Neutrophil (primary cell): Measurements from ENCODE around the gene PDE7B.

Source experiments
- H3K27ac ChIP-seq: fragments of 200-600 bp; sonication (generic); 2 replicates; pipeline ENCODE4 v1.5.1; 2016; ENCODE audit warnings: mild to moderate bottlenecking, moderate library complexity
- H3K27me3 ChIP-seq: fragments of 200-600 bp; sonication (generic); 2 replicates; pipeline ENCODE4 v1.6.0; 2016; ENCODE audit warnings: mild to moderate bottlenecking
- H3K36me3 ChIP-seq: fragments of 200-600 bp; sonication (generic); 2 replicates; pipeline ENCODE4 v1.5.1; 2017
- H3K4me1 ChIP-seq, 2 experiments: fragments of 200-600 bp in 1 of 2; sonication (generic) in 1 of 2; 1 replicate in 1 of 2; 2 replicates in 1 of 2; pipeline versions ENCODE4 v1.5.1 to v1.6.1; 2013 to 2016; ENCODE audit warnings: low read depth in 1 of 2, low read length in 1 of 2, mild to moderate bottlenecking in 1 of 2, moderate library complexity in 1 of 2; ENCODE audit not compliant: control insufficient read depth in 1 of 2, insufficient read depth in 1 of 2
- H3K4me3 ChIP-seq, 2 experiments: fragments of 200-600 bp in 1 of 2; sonication (generic) in 1 of 2; 1 replicate in 1 of 2; 2 replicates in 1 of 2; pipeline ENCODE4 v1.5.1; 2013 to 2016; ENCODE audit warnings: low read depth in 1 of 2, low read length in 1 of 2, mild to moderate bottlenecking in 1 of 2, moderate library complexity in 1 of 2
- H3K9me3 ChIP-seq: fragments of 200-600 bp; sonication (generic); 2 replicates; pipeline ENCODE4 v1.5.1; 2016
- CTCF ChIP-seq: fragments of 200-600 bp; sonication (generic); IDR thresholded peaks from 2 replicates; pipeline ENCODE4 v1.5.1; 2016; ENCODE audit warnings: antibody characterized with exemption

PDE7B gene

DNA sequence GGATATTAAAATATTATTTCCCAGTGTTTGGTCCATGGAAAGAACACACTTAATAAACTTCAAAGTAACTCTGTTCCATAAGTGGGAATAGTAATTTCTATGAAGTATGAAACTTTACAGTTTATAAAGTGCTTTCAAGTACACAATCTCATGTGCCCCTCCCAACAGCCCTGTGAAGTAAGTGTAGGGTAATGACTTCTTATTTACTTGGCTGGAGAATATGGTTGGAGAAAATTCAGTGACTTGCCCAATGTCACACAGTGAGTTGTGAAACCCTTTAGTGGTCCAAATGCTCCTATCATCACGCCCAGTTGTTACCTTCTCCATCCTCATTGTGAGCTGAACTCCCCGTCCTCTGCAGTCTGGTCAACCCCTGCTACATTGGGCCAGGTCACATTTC lies 141.2 kb downstream of the PDE7B start:
- Histone ChIP-seq H3K36me3 (no peaks in the 10 kb centered on the region), H3K9me3 (no peaks in the 10 kb centered on the region), H3K27me3 (no peaks in the 10 kb centered on the region), H3K4me1 (no peaks in the 10 kb centered on the region), H3K27ac (no peak overlapping the region), H3K4me3 (no peak overlapping the region)
- no peak for TF ChIP-seq CTCF

- Histone ChIP-seq H3K36me3 (no peaks in the 10 kb centered on the region), H3K4me1 (no peaks in the 10 kb centered on the region), H3K27ac (no peak overlapping the region), H3K9me3 (no peaks in the 10 kb centered on the region), H3K4me3 (no peak overlapping the region), H3K27me3 (no peaks in the 10 kb centered on the region)
- no peak for TF ChIP-seq CTCF
Measured at GRCh38 chr6:135993361-135993760, 141.9 kb downstream of the PDE7B start.

- Histone ChIP-seq H3K36me3 (no peaks in the 10 kb centered on the region), H3K27me3 (no peaks in the 10 kb centered on the region), H3K4me1 (no peaks in the 10 kb centered on the region), H3K27ac (no peak overlapping the region), H3K4me3 (no peak overlapping the region), H3K9me3 (no peaks in the 10 kb centered on the region)
- TF ChIP-seq CTCF, result no peak
Measured at GRCh38 chr6:135994857-135995544, 143.5 kb downstream of the PDE7B start.

- TF ChIP-seq CTCF, result no peak
- Histone ChIP-seq H3K9me3 (no peaks in the 10 kb centered on the region), H3K4me3 (no peak overlapping the region), H3K36me3 (no peaks in the 10 kb centered on the region), H3K27ac (no peak overlapping the region), H3K4me1 (no peaks in the 10 kb centered on the region), H3K27me3 (no peaks in the 10 kb centered on the region)
Measured at GRCh38 chr6:135995545-135995898, 144.0 kb downstream of the PDE7B start.

GRCh38 chr6:135996668-135997067 lies 145.2 kb downstream of the PDE7B start:
- no peak overlapping the region for H3K27ac ChIP-seq
- TF ChIP-seq CTCF, result no peak
- no peaks in the 10 kb centered on the region for H3K27me3 ChIP-seq
- H3K4me1 ChIP-seq, result no peaks in the 10 kb centered on the region
- no peaks in the 10 kb centered on the region for H3K36me3 ChIP-seq
- no peak overlapping the region for H3K4me3 ChIP-seq
- H3K9me3 ChIP-seq, result no peaks in the 10 kb centered on the region

DNA sequence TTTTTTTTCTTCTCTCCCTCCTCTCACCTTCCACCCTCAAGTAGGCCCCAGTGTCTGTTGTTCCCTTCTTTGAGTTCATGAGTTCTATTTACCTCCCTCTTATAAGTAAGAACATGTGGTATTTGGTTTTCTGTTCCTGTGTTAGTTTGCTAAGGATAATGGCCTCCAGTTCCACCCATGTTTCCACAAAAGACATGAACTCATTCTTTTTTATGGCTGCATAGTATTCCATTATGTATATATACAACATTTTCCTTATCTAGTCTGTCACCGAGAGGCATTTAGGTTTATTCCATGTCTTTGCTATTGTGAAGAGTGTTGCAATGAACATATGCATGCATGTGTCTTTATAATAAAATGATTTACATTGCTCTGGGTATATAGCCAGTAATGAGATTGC lies 147.9 kb downstream of the PDE7B start:
- H3K27ac ChIP-seq, result no peak overlapping the region
- no peaks in the 10 kb centered on the region for H3K36me3 ChIP-seq
- no peaks in the 10 kb centered on the region for H3K27me3 ChIP-seq
- no peak for TF ChIP-seq CTCF
- H3K4me3 ChIP-seq, result no peak overlapping the region
- no peaks in the 10 kb centered on the region for H3K9me3 ChIP-seq
- H3K4me1 ChIP-seq, result no peaks in the 10 kb centered on the region
